GM12892 (cell line): ENCODE results near the gene GFRA1.

Experiments used
- POLR2A ChIP-seq: IDR thresholded peaks from 2 replicates; pipeline ENCODE4 v1.6.1; 2011; ENCODE audit warnings: low read depth, low read length, control low read depth
- POLR2AphosphoS5 ChIP-seq: IDR thresholded peaks from 2 replicates; pipeline ENCODE4 v1.6.1; 2011; ENCODE audit warnings: low read depth, low read length, control low read depth
- TAF1 ChIP-seq: IDR thresholded peaks from 2 replicates; pipeline ENCODE4 v1.6.1; 2011; ENCODE audit warnings: low read depth, mild to moderate bottlenecking, control low read depth, low read length, borderline replicate concordance

GRCh38 chr10:116171505-116171904, 101.5 kb downstream of the GFRA1 start:
- no peak for TF ChIP-seq POLR2AphosphoS5
- no peak for TF ChIP-seq POLR2A
- TF ChIP-seq TAF1: no peak
